ENCODE results near the gene SHH.

Gene SHH

DNA sequence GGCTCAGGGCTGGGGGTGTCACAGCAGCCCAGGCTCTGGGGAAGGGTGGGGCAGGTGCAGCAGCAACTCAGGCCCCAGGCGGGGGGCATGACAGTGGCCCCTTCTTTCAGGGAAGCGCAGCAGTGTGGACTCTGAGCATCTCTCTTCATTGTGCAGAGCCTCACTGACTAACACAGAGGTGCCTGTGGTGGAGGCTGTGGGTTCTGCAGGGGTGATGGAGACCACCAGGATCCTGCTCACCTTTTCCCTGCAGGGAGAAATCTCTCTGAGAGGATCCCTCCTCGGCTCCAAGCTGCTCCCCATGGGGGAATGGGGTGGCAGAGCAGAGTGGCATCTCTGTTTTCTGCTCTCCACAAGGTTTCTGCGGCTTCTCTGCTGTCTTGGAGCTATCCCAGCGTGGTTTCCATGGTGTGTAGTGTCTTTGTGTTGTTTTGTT is 37.8 kb upstream of the SHH start:
- H3K36me3 ChIP-seq (ENCODE audit: control insufficient read depth, insufficient read depth, low read length), result no peaks in the 10 kb centered on the region
- H3K9ac ChIP-seq (ENCODE audit: low read depth, low read length), result no peak overlapping the region
- no peaks in the 10 kb centered on the region for H3K27me3 ChIP-seq (ENCODE audit: control insufficient read depth, insufficient read depth, low read length)
- no peak overlapping the region for H3K4me3 ChIP-seq (ENCODE audit: low read depth, low read length)
- H3K4me1 ChIP-seq (ENCODE audit: control insufficient read depth, insufficient read depth, low read length), result no peaks in the 10 kb centered on the region
- no peaks in the 10 kb centered on the region for H3K9me3 ChIP-seq (ENCODE audit: control insufficient read depth, insufficient read depth, low read length)

DNA sequence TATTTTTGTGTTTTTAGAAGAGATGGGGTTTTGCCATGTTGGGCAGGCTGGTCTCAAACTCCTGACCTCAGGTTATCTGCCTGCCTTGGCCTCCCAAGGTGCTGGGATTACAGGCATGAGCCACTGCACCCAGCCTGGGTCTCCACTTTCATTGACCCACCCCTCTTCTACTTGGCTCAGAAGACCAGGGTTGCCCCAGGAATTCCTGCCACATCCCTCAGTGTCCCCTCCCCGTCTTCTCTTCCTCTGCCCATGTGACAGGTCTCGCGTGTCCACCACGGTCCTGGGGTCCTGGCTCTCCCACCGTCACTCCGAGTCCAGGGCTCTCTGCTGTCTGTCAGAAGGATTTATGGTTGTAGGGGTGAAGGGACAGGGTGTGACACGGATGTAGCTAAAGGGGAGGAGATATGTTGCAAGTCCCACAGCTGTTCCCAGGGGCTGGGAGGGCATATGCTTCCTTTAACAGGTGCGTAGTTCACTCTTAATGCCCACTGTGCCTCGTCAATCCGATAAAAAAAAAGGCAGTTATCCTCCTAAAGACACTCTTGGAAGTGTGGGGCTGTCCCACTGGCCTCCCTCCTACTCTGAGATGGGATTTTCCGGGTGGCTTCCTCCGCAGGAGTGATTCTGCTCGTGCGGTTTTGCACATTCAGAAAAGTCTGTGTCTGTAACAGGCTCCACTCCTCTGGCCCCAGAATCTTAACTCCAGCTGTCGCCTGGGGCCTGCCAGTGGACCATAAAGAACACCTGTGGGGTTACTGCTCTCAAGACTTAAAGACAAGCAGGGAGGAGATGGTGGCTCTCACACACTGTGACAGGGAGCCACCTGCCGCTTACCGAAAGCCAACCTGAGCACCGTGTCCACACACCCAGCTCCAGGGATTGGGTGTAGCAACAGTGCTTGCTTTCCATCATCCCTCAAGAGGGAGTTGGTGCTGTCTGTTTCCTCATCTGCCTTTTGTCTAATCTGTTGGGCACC is 36.7 kb upstream of the SHH start:
- Histone ChIP-seq H3K9ac (ENCODE audit: low read depth, low read length) (no peak overlapping the region), H3K9me3 (ENCODE audit: control insufficient read depth, insufficient read depth, low read length) (no peaks in the 10 kb centered on the region), H3K4me1 (ENCODE audit: control insufficient read depth, insufficient read depth, low read length) (no peaks in the 10 kb centered on the region), H3K4me3 (ENCODE audit: low read depth, low read length) (no peak overlapping the region), H3K27me3 (ENCODE audit: control insufficient read depth, insufficient read depth, low read length) (no peaks in the 10 kb centered on the region), H3K36me3 (ENCODE audit: control insufficient read depth, insufficient read depth, low read length) (no peaks in the 10 kb centered on the region)

- H3K9ac ChIP-seq (ENCODE audit: low read depth, low read length), result no peak overlapping the region
- H3K9me3 ChIP-seq (ENCODE audit: control insufficient read depth, insufficient read depth, low read length), result no peaks in the 10 kb centered on the region
- no peaks in the 10 kb centered on the region for H3K27me3 ChIP-seq (ENCODE audit: control insufficient read depth, insufficient read depth, low read length)
- H3K4me3 ChIP-seq (ENCODE audit: low read depth, low read length), result no peak overlapping the region
- no peaks in the 10 kb centered on the region for H3K36me3 ChIP-seq (ENCODE audit: control insufficient read depth, insufficient read depth, low read length)
- no peaks in the 10 kb centered on the region for H3K4me1 ChIP-seq (ENCODE audit: control insufficient read depth, insufficient read depth, low read length)
Observed at GRCh38 chr7:155847821-155848435, 35.7 kb upstream of the SHH start.

DNA sequence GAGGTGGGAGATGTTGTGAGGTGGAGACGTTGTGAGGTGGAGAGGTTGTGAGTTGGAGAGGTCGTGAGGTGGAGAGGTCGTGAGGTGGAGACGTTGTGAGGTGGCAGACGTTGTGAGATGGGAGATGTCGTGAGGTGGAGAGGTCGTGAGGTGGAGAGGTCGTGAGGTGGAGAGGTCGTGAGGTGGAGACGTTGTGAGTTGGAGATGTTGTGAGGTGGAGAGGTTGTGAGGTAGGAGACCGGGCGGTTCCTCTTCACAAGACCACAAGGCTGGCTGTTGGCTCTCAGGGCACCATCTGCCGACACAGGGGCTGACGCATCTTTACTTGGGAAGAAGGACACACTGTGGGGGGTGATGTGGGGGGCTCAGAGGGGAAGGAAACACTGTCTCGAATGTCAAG is 34.7 kb upstream of the SHH start:
- no peaks in the 10 kb centered on the region for H3K27me3 ChIP-seq (ENCODE audit: control insufficient read depth, insufficient read depth, low read length)
- no peaks in the 10 kb centered on the region for H3K9me3 ChIP-seq (ENCODE audit: control insufficient read depth, insufficient read depth, low read length)
- H3K4me3 ChIP-seq (ENCODE audit: low read depth, low read length), result no peak overlapping the region
- H3K36me3 ChIP-seq (ENCODE audit: control insufficient read depth, insufficient read depth, low read length), result no peaks in the 10 kb centered on the region
- H3K4me1 ChIP-seq (ENCODE audit: control insufficient read depth, insufficient read depth, low read length), result no peaks in the 10 kb centered on the region
- no peak overlapping the region for H3K9ac ChIP-seq (ENCODE audit: low read depth, low read length)

DNA sequence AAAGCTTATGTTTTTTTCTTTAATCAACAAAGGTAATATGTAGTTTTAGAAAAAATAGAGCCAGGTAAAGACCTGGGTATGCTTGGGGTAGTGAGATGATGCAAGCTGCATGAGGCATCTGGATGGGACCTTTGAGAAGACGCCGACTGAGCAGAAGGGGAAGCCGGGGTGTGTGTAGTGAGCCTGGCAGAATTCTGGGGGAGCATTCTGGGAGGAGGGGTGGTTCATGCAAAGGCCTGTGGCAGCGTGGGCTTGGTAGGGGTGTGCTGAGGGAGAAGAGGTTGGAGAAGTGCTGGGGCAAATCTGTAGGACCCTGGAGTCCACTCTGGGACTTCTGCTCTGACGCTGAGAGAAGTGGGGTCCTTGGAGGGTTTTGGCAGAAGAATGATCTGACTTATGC is 33.9 kb upstream of the SHH start:
- no peaks in the 10 kb centered on the region for H3K27me3 ChIP-seq (ENCODE audit: control insufficient read depth, insufficient read depth, low read length)

GRCh38 chr7:155845226-155845625 is 33.0 kb upstream of the SHH start:
- no peak overlapping the region for H3K4me3 ChIP-seq (ENCODE audit: low read depth, low read length)
- H3K36me3 ChIP-seq (ENCODE audit: control insufficient read depth, insufficient read depth, low read length), result no peaks in the 10 kb centered on the region
- no peaks in the 10 kb centered on the region for H3K4me1 ChIP-seq (ENCODE audit: control insufficient read depth, insufficient read depth, low read length)
- H3K9me3 ChIP-seq (ENCODE audit: control insufficient read depth, insufficient read depth, low read length), result no peaks in the 10 kb centered on the region
- no peak overlapping the region for H3K9ac ChIP-seq (ENCODE audit: low read depth, low read length)
- no peaks in the 10 kb centered on the region for H3K27me3 ChIP-seq (ENCODE audit: control insufficient read depth, insufficient read depth, low read length)

More for the DNA sequence above, 33.9 kb upstream of the SHH start:
- Histone ChIP-seq H3K4me3 (ENCODE audit: low read depth, low read length) (no peak overlapping the region), H3K36me3 (ENCODE audit: control insufficient read depth, insufficient read depth, low read length) (no peaks in the 10 kb centered on the region), H3K4me1 (ENCODE audit: control insufficient read depth, insufficient read depth, low read length) (no peaks in the 10 kb centered on the region), H3K9me3 (ENCODE audit: control insufficient read depth, insufficient read depth, low read length) (no peaks in the 10 kb centered on the region), H3K9ac (ENCODE audit: low read depth, low read length) (no peak overlapping the region)

DNA sequence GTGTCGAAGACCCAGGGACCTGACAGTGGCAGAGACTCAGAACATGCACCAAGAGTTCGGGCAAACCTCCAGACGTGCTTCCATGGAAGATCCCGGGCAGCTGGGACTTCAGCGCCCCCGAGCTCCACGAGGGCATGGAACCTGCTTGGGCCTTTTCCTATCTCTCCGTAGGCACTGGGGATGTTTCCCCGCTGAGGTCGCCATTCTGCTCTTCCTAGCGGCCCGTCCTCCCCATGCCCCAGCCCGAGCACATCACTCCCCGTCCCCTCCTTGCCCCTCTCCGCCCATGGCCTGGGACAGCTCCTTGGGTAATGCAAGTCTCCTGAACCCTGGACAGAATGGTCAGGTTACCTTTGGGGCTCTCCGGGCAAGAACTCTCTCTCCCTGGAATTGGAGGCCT is 32.3 kb upstream of the SHH start:
- no peaks in the 10 kb centered on the region for H3K36me3 ChIP-seq (ENCODE audit: control insufficient read depth, insufficient read depth, low read length)
- H3K9ac ChIP-seq (ENCODE audit: low read depth, low read length), result no peak overlapping the region
- H3K4me1 ChIP-seq (ENCODE audit: control insufficient read depth, insufficient read depth, low read length), result no peaks in the 10 kb centered on the region
- no peaks in the 10 kb centered on the region for H3K9me3 ChIP-seq (ENCODE audit: control insufficient read depth, insufficient read depth, low read length)
- H3K27me3 ChIP-seq (ENCODE audit: control insufficient read depth, insufficient read depth, low read length), result no peaks in the 10 kb centered on the region
- H3K4me3 ChIP-seq (ENCODE audit: low read depth, low read length), result no peak overlapping the region

DNA sequence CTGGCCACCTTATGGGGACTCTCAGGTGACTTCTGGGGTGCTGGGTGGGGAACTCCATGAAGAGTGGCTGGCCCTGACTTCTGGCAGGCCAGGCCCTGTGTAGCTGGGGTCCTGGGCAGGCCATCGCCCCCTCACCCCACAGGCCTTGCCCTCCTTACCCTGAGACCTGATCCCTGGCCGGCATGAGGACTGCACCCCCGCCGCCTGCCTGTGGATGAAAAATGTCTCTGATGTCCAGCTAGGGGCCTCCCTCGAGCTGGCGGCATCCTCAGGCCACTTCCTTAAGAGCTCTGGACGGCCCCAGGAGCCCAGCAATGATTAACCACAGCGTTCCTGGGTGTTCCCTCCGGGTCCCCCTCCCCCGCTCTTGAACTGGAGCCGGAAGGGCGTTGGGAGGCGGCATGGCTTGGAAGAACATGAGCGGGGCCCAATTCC is 31.8 kb upstream of the SHH start:
- H3K4me3 ChIP-seq (ENCODE audit: low read depth, low read length), result no peak overlapping the region
- H3K36me3 ChIP-seq (ENCODE audit: control insufficient read depth, insufficient read depth, low read length), result no peaks in the 10 kb centered on the region
- no peaks in the 10 kb centered on the region for H3K27me3 ChIP-seq (ENCODE audit: control insufficient read depth, insufficient read depth, low read length)

DNA sequence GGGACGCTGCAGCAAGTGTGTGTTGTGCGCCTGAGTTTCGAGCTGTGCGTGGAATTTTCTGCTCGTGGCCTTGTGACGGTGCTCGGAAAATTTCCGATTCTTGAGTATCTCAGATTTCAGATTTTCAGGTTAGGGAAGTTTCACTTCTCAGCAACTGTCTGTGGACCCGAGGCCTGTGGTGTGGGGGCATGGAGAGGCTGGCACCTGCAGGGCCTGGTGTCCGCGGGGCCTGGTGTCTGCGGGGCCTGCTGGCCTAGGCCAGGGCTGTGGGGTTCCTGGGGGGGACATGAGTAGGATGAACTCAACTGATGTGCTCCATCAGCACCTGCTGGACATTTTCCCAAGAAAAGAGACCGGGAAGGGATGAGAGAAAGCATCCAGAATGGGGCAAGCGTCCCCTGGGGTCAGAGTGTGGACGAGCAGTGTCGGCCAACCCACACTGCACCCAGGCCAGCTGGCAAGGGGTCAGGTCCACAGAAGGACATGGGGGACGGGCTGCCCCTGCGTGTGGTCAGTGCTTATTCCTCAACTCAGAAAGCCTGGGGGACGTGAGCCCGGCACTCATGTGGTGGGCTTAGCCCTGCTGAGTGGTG is 31.3 kb upstream of the SHH start:
- no peaks in the 10 kb centered on the region for H3K27me3 ChIP-seq (ENCODE audit: control insufficient read depth, insufficient read depth, low read length)
- H3K9ac ChIP-seq (ENCODE audit: low read depth, low read length), result no peak overlapping the region
- H3K36me3 ChIP-seq (ENCODE audit: control insufficient read depth, insufficient read depth, low read length), result no peaks in the 10 kb centered on the region
- no peak overlapping the region for H3K4me3 ChIP-seq (ENCODE audit: low read depth, low read length)
- H3K9me3 ChIP-seq (ENCODE audit: control insufficient read depth, insufficient read depth, low read length), result no peaks in the 10 kb centered on the region
- H3K4me1 ChIP-seq (ENCODE audit: control insufficient read depth, insufficient read depth, low read length), result no peaks in the 10 kb centered on the region

More for the DNA sequence above, 31.8 kb upstream of the SHH start:
- Histone ChIP-seq H3K4me1 (ENCODE audit: control insufficient read depth, insufficient read depth, low read length) (no peaks in the 10 kb centered on the region), H3K9me3 (ENCODE audit: control insufficient read depth, insufficient read depth, low read length) (no peaks in the 10 kb centered on the region), H3K9ac (ENCODE audit: low read depth, low read length) (no peak overlapping the region)

GRCh38 chr7:155842496-155843265 is 30.4 kb upstream of the SHH start:
- Histone ChIP-seq H3K27me3 (ENCODE audit: control insufficient read depth, insufficient read depth, low read length) (no peaks in the 10 kb centered on the region), H3K4me3 (ENCODE audit: low read depth, low read length) (no peak overlapping the region), H3K4me1 (ENCODE audit: control insufficient read depth, insufficient read depth, low read length) (no peaks in the 10 kb centered on the region), H3K9me3 (ENCODE audit: control insufficient read depth, insufficient read depth, low read length) (no peaks in the 10 kb centered on the region), H3K36me3 (ENCODE audit: control insufficient read depth, insufficient read depth, low read length) (no peaks in the 10 kb centered on the region), H3K9ac (ENCODE audit: low read depth, low read length) (no peak overlapping the region)

GRCh38 chr7:155840909-155841308 is 28.6 kb upstream of the SHH start:
- Histone ChIP-seq H3K4me1 (ENCODE audit: control insufficient read depth, insufficient read depth, low read length) (peaks cover 2% of the 10 kb centered on the region), H3K36me3 (ENCODE audit: control insufficient read depth, insufficient read depth, low read length) (no peaks in the 10 kb centered on the region), H3K9ac (ENCODE audit: low read depth, low read length) (no peak overlapping the region), H3K27me3 (ENCODE audit: control insufficient read depth, insufficient read depth, low read length) (no peaks in the 10 kb centered on the region), H3K9me3 (ENCODE audit: control insufficient read depth, insufficient read depth, low read length) (no peaks in the 10 kb centered on the region), H3K4me3 (ENCODE audit: low read depth, low read length) (no peak overlapping the region)

Measured in iPS-15b (cell line).